NCI-H187 (cell line): ENCODE measurements around the gene SLX9.
"Not testable (repeated sequence)": the region's sequence is repeated elsewhere in the genome, so short reads cannot be mapped to it uniquely, and the experiment has no call there.

Experiments used
- DNase-seq, 2 experiments: peaks; one replicate each; lab custom pipeline; 2025; lab: John Stamatoyannopoulos, UW

Gene SLX9

DNA sequence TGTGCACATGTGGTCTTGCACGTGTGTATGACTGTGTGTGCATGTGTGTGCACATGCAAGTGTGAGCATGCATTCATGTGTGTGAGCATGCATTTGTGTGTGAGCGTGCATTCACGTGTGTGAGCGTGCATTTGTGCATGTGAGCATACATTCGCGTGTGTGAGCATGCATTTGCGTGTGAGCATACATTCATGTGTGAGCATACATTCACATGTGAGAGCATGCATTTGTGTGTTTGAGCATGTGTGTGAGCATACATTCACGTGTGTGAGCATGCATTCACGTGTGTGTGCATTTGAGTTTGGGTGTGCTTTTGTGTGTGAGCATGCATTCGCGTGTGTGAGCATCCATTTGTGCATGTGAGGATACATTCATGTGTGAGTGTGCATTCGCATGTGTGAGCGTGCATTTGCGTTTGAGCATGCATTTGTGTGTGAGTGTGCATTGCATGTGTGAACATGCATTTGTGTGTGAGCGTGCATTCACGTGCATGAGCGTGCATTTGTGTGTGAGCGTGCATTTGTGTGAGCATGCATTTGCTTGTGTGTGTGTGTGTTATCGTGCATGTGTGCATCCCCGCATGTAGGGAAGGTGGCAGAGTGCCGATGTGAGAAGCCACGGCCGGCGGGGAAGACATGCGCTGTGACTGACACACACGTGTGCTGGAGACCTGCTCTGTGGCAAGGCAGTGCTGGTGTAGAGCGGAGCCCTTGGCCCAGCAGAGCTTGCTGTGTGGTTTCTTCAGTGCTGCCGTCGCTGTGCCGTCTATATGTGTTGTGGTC is 37.4 kb upstream of the SLX9 start:
- DNase-seq, result no peak

DNA sequence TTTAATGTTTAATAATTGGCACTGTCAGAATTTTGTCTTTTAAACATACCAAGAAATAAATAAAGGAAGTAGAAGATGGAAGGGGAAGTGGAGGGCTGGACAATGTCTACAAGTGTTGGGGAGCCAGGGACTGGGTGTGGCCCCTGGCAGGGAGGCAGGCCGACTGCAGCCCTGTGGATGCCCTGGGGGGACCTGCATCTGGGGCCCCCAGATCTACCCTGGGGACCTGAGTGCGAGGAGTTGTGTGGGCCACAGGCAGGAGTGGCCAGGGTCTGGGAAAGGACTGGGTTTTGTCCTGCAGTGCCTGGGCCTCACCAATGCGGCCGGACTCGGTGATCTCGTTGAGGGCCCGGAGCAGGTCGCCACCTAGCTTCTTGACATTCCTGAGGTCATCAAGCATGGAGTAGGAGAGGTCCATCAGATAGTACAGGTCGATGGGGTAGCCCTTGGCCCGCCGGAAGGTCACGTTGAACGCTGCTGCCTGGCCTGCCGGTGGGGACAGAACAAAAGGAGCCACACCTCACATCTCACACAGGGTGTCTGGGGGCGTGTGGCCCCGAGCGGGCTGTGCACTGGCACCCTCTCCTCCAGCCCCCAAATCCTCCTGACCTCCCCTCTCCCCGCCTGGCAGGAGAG is 36.7 kb upstream of the SLX9 start:
- DNase-seq, result no peak

DNA sequence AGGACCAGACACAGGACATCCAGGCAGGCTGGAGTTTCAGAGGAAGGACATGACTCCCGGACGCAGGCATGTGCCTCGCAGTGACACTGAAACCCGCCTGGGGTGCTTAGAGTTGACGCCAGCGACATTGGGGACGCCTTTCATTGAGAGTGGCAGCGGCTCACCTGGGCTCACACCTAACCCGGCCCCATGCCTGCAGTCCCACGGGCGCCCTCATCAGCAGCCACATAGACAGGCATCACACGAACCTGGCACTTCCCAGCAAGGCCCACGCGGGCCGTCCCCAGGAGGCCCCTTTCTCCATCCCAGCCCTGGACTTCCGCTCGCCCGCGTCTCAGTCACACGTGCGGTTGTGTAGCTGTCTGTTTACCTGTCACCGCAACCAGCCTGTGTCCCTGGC is 36.1 kb upstream of the SLX9 start:
- DNase-seq, result no peak

DNA sequence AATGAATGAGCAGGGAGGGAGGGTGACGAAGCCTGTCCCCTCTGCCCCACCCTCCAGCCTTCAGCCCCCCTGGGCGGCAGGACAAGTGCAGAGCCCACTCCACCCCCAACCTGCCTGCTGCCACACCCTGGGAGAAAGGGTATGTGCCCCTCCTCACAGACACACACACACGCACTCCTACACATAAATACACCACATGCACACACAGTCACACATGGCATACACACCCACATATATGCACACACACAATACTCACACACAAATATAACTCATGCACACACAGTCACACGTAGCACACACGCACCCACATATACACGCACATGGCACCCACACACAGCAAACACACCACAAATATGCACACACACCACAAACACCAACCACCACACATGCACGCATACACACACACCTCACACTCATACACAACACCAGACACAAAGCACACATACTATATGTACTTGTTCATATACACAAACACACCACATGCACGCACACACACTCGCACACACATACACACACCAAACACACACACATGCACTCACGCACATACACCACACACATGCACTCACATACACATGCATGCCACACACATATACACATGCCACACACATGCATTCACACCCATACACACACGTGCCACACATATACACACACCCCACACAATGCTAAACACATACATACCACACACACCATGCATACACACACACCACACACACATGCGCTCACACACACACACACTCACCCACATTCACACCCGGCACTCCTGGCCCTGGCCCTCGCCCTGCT is 35.5 kb upstream of the SLX9 start:
- no peak for DNase-seq

DNA sequence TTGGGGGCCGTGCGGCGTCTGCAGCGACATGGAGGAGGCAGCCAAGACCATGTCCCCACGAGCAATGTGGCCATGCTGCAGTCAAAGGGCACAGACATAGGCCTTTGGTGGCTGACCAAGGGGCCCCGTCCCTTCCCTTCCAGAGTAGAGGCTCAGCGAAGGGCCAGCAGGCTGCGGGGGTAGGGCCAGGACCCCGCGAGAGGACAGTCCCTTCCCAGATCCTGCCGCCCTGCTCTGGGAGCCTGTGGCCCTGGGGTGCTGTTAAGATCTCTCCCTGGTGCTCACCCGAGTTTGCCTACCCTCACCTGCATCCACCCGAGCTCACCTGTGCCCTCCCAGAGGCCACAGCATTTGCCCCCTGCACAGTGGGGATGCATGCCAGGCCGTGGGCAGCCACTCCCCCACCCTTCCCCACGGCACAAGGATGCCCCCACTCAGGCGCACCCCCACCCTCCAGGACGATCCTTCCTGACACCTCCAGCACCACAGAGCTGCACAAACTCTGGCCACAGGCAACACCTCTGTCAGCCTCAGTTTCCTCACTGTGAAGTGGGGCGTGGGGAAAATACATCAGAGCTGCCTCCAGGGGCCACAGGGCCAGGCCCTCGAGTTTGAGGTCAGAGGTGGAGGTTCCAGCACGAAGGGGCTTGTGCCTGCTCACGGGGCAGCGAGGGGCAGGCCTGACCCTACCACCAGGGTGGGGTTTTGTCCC is 34.7 kb upstream of the SLX9 start:
- DNase-seq, result no peak

DNA sequence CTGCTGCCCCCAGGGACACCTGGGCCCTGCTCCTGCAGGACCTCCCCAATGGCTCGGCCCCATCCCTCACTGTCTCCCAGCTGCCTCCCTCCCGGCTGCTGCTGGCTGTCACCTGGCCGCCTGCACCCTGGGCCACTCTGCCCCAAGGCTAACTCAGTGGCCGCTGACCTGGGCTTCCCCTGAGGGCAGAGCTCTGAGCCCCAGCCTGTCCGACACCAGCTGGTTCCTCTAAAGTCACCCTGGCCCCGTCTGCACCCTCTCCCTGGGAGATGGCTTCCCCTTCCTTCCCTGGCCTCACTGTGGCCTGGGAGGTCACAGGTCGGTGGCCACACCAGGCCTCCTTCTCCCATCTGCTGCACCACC is 34.1 kb upstream of the SLX9 start:
- no peak for DNase-seq

DNA sequence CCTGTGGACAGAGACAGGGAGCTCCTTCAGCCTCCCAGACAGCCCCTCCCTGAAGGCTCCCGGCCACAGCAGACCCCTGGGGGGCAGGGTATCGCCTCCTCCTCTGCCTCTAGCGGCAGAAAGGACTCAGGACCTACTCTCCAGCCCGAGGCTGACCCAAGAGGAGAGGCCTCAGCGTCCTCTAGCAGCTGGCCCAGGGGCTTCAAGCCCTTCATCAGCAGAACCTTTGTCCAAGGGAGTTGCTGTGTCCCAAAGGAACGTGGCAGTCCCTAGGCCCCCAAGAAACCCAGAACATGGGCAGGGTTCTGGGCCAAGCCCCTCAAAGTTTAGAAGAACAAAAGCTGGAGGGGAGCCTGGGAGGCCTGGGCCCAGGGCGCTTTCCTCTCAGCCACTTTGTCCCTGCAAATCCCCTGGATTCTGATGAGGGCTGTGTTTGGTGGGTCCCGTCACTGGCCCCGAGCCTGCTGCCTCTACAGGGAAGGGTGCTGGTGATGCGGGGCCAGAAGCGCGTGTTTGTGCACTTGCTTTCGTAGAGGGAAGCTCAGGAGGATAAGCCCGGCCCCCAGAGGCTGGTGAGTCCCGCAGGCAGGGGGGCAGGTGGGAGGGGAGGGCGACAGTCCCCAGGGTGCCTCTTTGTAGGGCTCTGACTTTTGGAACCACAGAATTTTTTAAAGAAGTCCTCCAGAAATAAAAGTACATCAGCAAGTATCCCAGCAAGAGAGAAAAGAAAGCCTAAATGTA is 32.4 kb upstream of the SLX9 start:
- DNase-seq, result no peak

DNA sequence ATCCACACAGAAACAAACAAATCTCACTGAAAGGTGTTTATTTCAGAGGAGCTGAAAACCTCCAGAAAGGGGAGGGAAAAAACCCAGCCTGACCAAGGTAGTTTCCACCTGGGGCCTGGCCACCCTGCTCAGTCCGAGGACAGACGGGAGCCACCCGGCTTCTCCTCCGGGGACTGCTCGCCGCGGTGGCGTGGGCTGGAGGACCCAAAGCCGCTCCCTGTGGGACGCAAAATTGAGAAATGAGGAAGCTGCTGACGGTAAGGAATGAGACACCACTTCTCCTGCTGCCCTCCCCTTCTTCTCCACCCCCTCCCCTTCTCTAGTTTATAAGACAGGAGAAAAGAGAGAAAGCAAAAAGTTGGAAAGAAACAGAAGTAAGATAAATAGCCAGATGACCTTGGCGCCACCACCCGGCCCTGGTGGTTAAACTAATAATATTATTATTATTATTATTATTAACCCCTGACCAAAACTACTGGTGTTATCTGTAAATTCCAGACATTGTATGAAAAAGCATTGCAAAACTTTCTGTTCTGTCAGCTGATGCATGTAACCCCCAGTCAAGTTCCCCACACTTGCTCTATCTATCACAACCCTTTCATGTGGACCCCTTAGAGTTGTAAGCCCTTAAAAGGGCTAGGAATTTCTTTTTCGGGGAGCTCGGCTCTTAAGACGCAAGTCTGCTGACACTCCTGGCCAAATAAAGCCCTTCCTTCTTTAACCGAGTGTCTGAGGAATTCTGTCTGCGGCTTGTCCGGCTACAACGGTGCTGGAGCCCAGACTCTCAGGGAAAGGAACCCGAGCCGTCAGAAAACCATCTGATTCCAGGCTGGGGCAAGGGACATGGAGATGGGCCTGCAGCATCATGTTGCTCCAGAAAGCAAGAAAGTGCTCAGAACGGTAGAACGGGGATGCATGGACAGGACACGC is 31.6 kb upstream of the SLX9 start:
- DNase-seq, result no peak

DNA sequence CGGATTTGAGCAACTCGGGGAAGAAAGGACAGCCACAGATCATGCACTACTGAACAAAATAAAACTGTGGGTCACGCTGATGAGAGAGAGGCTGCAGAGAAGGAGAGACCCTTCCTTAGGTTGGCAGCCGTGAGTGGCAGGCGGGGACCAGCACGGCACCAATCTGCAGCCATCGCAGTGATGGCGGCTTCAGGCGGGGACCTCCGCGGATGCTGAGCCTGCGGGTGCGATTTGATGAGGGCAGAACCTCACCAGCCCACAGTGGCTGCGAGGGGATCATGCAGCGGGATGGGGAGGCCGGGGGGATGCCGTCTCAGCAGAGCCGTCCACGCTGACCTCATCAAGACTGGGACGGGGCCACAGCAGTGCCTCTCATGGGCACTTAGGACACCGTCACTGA is 30.9 kb upstream of the SLX9 start:
- DNase-seq, result no peak

DNA sequence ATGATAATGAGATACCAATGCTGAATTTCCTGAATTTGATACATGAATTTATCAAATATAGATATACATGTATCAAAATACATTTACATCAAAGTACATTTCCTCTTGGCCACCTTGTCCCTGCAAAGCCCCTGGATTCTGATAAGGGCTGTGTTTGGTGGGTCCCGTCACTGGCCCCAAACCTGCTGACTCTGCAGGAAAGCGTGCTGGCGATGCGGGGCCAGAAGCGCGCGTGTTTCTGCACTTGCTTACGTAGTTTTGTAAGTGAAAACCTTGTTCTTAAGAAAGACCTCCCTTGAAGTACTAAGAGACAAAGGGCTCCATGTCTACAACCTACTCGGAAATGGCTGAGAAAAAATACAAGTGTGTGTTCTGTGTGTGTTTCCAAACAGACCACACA is 30.1 kb upstream of the SLX9 start:
- DNase-seq, result no peak

DNA sequence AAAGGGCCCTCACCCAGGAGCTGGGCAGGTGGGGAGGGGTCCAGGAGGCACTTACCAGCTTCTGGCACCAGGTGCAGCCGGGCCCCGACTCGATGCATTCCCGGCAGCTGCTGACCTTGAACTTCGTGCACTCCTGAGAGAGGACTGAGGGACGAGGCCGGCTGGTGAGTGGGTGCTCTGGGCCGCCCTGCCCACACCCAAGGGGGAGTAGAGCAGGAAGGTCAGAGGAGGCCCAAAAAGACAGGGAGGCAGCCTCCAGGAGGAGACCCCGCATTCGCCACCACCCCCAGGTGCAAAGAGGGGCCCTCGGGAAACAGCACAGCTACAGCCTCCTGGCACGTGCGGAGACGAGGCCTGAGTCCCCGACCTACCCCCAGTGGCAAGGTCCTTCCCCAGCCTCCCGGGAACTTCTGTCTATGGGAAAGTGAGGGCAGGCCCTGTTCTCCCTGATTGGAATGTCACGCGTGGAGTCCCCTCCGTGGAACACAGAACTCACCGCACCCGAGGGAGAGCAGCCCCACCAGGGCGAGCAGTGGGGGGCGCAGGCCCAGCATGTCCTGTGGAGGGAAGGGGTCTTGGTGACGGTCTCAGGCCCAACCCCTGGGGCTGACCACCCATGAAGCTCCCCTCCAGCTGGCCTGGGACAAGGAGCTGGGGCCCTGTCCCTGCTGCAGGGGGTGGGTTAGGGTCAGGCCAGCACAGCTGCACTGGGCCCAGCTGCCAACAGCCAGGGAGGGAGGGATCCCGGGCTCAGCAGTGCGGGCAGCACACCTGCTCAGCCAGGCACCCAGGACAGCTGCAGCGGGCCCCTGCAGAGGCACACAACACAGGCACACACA is 29.4 kb upstream of the SLX9 start:
- no peak for DNase-seq

DNA sequence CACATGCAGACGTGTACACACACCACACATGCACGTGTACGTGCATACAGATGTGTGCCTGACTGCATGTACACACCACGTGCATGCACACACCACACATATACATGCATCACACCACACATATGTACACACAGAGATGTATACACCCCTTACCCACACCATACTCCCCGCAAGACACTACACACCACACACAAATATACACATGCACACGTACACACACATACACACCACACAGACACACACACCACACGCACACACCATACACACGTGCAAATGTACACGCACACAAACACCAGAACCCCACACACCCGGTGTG is 28.8 kb upstream of the SLX9 start:
- DNase-seq, result no peak

DNA sequence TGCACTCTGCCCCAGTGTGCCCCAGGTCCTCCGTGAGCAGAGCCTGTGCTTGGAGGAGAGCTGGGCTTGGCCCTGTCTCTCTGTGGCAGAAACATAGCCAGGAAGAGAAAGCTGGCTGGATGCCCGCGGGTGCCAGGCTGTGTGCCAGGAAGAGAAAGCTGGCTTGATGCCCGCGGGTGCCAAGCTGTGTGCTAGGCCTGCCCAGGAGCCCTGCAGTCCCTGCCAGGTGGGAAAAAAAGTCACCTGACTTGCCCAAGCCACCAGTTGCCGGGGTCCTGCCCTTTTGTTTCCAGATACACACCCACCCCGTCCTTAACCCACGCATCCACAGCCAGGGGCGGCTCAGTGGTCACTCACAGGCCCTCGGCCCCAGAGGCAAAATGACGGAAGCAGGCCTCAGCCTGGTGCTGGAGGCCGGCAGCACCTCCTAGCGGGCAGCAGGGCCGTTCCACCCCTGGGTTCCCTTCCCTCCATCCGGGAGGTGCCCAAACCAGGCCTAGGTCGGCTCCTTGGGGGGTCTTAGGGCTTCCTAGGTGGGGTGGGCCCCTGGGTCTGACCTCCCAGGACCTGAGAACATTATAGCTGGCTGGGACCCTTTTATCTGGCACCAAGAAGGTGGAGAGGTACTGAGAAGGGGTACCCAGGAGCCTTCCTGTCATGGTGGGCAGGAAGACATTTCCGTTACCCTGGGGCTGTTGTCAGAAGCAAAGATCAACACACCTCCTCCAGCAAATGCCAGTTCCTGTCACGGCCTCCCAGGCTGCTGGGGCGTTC is 28.3 kb upstream of the SLX9 start:
- no peak for DNase-seq

DNA sequence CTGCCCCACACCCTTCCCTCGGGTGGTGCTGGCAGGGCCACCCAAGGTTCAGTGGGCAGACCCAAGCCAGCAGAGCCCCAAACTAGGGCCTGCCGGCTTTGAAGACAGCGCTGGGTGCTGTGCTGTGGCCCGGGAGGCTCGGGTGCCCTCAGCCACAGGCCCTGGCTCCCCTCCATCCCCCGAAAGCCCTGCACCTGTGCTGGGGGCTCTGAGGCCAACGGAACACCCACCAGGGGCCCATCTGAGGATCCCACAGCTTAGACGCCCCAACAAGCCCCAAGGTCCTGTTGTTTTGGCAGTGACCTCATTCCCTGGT is 27.7 kb upstream of the SLX9 start:
- no peak for DNase-seq

DNA sequence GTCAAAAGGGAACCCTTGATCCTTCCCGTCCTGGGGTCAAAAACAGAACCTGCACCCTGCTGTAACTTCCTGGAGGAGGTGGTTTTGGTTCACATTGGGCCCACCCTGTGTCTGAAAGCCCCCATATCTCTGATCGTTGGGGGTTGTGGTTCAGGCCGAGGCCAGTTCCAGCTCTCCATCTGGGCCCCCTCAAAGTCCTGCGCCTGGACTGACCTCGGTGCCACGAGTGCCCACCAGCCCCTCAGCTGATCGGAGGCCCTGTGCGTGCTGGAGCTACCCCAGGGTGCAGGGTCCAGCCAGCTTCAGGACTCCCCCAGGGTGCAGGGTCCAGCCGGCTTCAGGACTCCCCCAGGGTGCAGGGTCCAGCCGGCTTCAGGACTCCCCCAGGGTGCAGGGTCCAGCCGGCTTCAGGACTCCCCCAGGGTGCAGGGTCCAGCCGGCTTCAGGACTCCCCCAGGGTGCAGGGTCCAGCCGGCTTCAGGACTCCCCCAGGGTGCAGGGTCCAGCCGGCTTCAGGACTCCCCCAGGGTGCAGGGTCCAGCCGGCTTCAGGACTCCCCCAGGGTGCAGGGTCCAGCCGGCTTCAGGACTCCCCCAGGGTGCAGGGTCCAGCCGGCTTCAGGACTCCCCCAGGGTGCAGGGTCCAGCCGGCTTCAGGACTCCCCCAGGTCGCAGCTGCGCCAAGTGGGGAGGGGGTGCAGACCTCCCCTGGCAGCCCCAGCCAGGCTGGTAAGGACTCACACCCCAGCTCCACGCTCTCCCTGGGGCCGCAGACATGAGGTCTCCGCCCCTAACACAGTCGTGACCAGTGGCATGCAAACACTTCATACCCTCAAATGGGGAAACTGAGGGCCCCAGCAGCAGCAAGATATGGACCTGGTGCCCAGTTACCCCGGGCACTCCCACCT is 27.1 kb upstream of the SLX9 start:
- DNase-seq, result not testable (repeated sequence)

DNA sequence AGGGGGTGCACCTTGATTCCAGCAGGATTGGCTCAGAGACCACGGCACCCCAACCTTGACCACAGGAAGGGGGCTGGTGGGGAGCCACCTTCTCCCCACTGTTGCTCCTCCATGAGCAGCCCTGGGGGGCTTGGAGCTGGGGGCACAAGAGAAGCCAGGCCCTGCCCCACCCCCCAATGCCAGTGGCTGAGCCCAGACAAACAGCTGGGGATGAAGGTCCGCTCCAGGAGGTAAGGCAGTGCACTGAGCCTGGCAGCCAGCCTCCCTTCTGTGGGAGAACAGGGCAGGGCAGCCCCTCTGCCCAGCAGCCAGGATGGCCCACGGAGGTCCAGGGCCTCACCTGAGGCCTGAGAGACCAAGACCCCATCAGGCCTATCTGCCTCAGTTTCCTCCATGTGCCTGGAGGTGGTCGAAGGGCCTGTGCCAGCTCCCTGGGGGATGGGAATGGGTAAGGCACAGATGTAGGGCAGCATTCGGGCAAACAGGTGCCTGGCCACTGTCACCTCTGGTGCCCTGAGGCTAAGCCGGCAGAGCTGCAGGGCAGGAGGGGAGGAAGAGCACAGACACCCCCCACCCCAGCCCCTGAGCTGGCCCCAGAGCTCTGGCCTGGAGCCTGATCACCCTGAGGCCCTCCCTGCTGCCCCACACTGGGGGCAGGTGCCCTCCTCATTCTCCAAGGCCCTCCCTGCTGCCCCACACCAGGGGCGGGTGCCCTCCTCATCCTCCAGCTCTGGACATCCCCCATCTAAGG is 26.2 kb upstream of the SLX9 start:
- DNase-seq, result no peak

DNA sequence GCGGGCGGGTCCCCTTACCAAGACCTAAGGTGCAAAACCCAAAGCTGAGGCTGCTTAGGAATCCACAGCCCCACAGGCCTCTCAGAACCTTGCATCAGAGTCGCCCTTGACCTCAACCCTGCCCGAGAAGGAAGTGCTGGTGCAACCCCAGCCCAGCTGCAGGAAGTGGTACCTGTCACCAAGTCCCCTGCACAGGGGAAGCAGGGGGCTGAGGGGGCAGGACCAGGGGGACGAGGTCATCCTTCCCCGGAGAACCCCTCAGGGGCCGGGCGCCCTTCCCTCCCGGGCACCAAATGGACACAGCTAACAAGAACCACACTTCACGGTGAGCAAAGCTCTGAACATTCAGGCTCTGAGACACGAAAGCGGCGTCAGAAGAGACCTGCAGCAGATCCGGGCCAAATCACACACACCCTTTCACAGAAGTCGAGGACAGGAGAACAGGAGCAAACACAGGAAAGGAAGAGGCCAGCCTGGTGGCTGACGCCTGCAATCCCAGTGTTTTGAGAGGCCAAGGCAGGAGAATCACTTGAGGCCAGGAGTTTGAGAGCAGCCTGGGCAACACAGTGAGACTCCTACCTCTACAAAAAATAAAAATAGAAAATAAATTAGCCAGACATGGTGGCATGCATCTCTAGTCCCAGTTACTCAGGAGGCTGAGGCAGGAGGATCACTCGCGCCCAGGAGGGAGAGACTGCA is 25.5 kb upstream of the SLX9 start:
- no peak for DNase-seq
